Gastroesophageal sphincter (tissue), 3 donors: ENCODE measurements around the gene ATL3.

Experiments
- CTCF ChIP-seq, 4 experiments: fragments of 200-600 bp in 2 of 4; fragments of 450-650 bp in 2 of 4; sonication (generic) in 1 of 4; IDR thresholded peaks; one replicate each; pipeline ENCODE4 v1.5.1; 2017 to 2019; ENCODE audit warnings: antibody characterized with exemption in 4 of 4, mild to moderate bottlenecking in 2 of 4, moderate library complexity in 2 of 4
- POLR2AphosphoS5 ChIP-seq: sonication (generic); formaldehyde crosslinking; IDR thresholded peaks from one replicate; pipeline ENCODE4 v1.6.1; 2017; ENCODE audit warnings: antibody characterized with exemption

GRCh38 chr11:63719987-63720386 is 48.8 kb upstream of the ATL3 start:
- TF ChIP-seq CTCF (IDR thresholded peaks at IDR 0.05): no peak
- TF ChIP-seq POLR2AphosphoS5: no peak
